Myocyte (in vitro differentiated cells): ENCODE data around the gene RPA3. TPM values are rescaled to one million over a fixed set of nuclear protein-coding genes. Genes with fewer than 3 reads are reported as not detected.
A peak's percentile ranks its signal among the peaks of the same experiment; 100 is the strongest.

Source experiments
- DNase-seq: peaks from one replicate; pipeline ENCODE4 v3.0.0-alpha.2; 2012; ENCODE audit warnings: low read depth
- total RNA-seq: library from RNA; depleted of rRNA; stranded (reverse); fragments of >200 nt; gene quantifications from 2 replicates; pipeline ENCODE4 v1.2.3, GENCODE V29; 2014

The RPA3 gene
- total RNA-seq, 1 donor from 2014 or later: 17.7 TPM

DNA sequence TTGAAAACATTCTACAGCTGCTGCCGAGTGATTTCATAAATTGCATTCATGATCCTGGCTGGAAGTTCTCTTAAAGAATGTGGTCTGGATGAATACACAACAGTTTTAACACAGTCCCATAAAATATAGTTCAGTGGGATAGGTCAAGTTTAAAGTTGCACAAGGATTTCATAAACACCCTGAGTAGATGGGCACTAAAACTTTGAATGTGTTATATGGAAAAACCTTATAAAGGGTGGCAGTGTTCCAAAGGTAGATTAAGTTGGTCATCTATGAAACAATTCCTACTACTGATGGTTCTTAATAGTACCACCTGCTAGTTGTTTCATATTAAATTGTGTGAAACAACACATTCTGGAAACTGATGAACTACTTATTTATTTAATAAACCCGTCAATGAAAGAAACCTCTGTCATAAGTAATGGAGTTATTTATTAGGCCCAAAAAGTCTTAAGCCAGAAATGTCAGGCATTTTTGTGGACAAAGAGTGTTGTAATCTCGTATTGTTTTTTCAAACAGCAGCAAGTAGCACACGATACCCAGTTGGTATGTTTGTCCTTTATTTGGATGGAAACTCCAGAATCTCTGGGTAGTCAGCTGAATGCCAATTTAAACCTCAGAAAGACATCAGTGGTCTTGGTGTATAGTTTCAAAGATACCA lies 14.3 kb upstream of the RPA3 start:
- DNase-seq: peak; percentile 77

DNA sequence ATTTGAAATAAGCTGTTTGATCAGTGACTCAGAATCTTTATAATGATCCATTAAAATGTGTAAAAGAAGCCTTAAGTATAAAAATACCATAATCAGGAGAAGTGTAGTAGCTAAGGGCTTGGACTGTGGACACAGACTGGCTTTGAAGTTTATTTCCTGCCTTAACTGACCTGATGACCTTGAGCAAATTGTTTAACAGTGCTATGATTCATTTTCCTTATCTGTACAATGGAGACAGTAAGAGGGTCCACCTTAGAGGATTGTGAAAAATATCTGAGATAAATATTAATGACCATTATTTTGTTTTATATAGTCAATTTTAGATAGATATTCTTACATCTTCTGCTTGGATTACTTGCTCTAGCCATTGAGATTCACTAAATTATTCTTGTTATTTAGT lies 13.3 kb upstream of the RPA3 start:
- peak; percentile 9 for DNase-seq

DNA sequence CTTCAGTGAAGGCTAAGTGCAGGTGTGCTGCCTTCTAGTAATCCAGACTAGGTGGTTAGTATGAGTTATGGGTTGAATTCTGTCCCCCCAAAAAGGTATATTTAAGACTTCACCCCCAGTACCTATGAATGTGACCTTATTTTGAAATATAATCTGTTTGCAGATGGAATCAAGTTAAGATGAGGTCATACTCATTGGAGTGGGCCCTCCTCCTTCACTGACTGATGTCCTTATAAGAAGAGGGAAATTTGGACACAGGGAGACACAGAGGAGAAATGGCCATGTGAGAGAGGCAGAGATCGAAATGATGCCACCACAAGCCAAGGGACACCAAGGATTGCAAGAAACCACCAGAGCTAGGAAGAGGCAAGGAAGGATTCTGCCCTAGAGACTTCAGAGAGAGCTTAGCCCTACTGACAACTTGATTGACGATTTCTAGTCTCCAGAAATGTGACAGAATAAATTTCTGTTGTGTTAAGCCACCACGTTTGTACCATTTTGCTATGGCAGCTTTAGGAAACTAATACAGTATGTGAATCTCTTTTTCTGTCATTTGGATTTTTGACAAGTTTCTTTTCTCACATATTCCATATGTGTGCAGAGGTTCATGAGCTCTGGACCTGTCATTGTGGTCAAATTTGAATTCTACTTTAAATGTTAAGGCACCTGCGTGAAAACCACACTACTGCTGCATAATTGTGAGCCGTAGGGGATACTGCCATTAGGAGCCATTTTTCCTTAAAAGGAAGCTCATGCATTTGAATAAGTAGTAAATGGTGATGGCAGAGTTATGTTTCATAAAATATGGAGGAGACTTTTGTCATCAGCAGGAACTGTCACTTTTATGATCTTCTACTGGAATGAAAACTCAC lies 2.6 kb upstream of the RPA3 start:
- DNase-seq: peak; percentile 34

DNA sequence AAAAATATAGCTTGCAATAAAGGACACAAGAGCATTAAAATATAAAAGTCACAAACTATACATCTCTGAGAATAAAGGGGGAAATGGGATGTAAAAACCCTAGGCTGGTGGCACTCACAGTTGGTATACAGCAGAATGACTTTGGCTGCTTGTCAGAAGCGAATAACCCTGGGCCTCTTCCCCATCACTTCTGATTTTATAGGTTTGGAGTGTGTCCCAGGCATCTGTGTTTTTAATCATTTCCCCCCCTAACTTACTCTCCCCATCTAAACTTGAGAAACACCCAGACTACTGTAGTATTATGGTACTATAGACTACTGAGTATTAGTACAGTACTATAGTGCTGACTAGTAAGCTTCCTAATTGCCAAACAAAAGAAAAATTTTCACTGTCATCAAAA lies 1.8 kb upstream of the RPA3 start:
- no peak for DNase-seq

DNA sequence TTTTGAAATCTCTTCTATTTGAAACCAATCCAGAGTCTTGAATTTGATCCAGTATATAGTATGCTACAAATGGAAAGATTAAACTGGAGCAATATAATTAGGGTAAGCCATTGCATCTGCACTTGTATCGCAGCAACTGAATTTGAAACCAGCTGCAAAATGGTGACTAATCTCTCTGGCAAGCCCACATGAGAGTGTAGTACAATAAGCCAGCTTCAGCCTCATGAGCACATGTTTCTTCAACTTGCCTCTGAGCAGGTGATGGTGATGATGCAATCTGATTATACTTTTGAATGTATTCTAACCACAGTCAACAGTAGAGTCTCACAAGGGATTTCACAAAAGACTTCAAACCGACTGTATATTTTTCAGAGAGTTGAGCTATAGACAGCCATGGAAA lies 829 bp upstream of the RPA3 start:
- peak; percentile 98 for DNase-seq

DNA sequence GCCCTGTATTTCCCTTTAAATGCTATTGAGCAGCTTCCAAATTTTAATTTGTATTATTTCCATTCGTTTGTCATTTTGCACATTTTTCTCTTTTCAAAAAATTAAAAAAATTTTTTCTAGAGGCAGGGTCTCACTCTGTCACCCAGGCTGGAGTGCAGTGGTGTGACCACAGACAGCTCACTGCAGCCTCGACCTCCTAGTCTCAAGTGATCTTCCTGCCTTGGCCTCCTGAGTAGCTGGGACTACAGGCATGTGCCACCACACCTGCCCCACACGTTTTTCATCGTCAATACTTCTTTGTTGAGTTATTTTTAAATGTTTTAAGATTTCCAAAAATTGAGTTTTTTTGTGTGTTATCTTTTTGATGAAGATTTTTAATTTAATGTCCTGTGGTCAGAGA lies 4.7 kb downstream of the RPA3 start:
- DNase-seq: no peak

DNA sequence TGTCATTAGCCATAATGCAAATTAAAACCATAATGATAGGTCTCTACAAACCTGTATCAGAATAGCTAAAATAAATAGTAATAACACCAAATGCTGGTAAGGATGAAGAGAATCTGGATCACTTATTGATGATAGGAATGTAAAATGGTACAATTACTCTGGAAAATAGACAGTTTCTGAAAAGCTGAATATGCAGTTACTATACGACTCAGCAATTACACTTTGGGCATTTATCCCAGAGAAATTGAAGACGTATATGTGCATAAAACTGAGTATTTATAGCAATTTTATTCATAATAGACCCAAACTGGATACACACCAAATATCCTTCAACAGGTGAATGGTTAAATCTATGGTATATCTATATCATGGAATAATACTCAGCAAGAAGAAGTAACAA lies 7.9 kb downstream of the RPA3 start:
- no peak for DNase-seq

DNA sequence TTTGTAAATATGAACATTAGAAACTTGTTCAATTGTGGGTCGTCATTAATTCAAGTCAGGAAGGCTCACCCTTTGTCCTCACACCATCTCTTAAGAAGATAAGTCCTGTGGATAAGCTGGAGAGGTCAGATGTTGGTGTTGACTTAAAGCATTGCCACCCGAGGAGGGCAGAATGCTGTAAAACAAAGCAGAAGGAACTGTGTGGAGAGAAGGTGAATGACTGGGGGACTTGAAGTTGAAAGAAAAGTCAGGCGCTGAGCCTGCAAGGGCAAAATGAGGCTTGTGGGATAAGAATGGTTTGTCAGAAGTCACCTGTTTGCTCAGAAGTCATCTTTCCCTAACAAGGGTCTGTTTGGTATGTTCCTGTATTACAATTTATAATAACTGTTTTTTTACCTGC lies 9.1 kb downstream of the RPA3 start:
- DNase-seq: no peak

DNA sequence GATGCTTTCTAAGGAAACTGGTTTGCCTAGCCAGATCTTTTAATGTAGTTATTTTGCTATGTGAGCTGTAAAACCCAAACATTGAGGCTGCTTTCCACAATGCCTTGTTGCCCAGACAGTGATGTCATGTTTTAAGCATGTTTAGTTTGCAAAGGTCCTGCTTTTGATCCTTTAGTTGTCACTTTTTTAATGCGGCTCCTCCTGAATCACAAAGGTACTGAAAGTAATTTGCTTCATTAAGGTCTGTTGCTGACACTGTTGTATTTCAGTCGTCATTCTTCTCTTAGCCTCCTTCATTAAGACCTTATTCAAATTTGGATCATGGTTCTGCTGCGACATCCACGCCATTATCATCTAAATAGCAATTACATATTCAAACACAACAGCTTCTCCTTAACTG lies 10.6 kb downstream of the RPA3 start:
- DNase-seq: no peak

GRCh38 chr7:7707246-7707645 lies 11.2 kb downstream of the RPA3 start:
- DNase-seq: no peak

- DNase-seq: peak; percentile 53
These were observed 11.7 kb downstream of the RPA3 start for GRCh38 chr7:7706556-7707172.

- no peak for DNase-seq
These were observed 12.3 kb downstream of the RPA3 start for GRCh38 chr7:7706101-7706511.

DNA sequence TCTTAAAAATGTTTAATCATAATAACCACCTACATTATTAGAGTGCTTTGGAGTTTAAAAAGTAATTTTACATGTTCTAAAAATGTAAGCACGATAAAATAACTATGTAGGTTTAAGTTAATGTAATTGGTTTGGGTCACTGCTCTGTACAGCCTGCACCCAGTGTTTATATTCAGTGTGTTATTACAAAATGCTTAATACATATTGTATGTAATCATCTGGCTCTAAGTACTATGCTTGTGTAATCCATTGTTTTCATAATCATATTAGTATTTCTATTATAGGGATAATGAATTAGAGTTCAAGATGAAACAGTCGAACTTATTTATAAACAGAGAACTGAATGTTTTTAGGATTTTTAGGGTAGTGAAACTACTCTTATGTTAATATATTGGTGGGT lies 13.1 kb downstream of the RPA3 start:
- no peak for DNase-seq

- no peak for DNase-seq
These were observed 13.5 kb downstream of the RPA3 start for GRCh38 chr7:7704867-7705266.

GRCh38 chr7:7703427-7703826 lies 15.0 kb downstream of the RPA3 start:
- no peak for DNase-seq

DNA sequence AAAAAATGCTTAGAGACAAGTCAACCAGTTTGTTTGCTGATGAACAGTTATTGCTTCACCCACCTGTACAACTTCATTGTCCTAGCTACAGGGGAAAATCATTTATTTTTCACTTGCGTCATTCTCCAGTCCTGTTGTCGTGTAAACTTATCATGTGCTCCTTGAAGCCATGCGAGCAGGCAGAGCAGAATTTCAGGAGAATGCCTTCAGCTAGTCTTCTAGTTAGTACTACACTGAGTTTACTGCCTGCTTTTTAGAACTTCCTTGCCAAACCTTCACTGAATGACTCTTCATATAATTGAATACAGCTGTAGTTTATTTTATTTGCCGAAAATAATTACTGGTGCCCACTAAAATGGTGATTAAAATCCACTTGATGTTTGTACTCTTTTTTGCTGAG lies 15.6 kb downstream of the RPA3 start:
- DNase-seq: no peak

DNA sequence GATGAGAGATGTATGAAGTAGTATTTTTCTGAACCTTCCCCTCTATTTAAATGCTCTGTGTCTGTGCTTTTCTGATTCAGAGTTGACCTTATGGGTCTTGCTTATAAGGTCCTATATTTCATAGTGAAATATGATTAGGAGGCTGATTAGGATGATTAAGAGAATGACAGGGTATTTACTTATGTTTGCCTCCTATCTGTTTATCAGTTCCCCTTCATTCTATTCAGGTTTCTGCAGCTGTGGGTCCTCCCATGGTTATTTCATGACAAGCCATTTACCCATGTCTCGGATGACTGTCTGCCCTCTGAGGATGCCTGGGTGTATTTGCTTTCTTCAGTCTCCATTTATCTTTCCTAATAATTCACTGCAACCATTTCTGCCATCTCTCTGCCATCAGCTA lies 16.9 kb downstream of the RPA3 start:
- DNase-seq: no peak

GRCh38 chr7:7699970-7700369 lies 18.4 kb downstream of the RPA3 start:
- no peak for DNase-seq

DNA sequence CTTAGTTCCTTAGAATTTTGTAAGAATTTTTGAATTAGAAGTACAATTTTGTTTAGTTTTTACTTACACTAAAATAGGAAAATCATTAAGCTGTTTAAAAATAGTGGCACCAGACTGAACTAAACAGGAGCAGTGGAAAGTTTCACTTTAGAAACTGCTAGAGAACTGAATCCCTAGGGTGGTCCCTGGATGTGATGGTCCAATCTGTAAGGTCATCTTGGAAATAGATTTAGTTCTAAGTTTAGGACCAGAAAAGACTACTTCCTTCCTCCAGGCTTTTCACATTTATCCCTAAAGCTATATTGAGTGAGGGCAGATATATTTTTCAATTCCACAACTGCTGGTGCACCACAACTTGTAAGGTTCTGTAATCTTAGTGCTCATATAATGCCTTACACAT lies 19.0 kb downstream of the RPA3 start:
- DNase-seq: no peak

GRCh38 chr7:7698930-7699329 lies 19.5 kb downstream of the RPA3 start:
- DNase-seq: no peak

DNA sequence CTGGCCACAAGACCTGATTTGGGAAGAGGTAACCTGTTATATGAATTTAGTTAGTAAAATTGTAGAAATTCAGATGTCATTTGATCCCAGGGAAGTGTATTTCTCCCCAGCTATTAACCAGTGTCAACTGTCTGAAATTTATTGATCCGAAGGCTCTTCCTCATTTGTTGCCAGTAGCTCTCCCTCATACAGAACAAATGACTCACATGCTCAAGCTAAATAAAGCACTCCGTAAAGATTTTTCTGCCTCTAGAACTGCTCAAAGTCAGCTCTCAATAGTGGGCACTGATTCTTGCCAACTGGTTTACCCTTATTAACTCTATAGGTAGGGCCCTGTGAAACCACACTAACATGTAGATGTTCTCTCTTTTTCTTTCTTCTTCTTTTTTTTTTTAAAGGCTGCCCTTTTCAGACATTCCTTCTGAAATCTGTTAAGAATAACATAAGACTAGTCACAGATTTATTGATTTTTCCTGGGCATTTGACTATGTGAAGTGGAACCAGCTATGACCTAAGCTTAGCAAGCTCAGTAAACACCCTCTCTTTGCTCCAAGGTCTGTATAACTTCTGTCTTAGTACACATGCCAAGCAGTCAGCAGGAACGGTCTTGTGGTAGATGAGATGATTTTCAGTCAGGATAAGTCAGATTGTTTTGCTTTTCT lies 21.8 kb downstream of the RPA3 start:
- peak; percentile 47 for DNase-seq
